Colon (tissue), 2 donors: Measurements from ENCODE around the gene SLC9A3.

Source experiments
- FAIRE-seq: peaks from 2 replicates; lab custom pipeline; 2012; peaks lifted over from hg19 to GRCh38; lab: Jason Lieb, UNC
- donor health status: control.
- donor health status: control.

SLC9A3 gene

GRCh38 chr5:504326-505154, 19.7 kb downstream of the SLC9A3 start:
- no peak for FAIRE-seq

- no peak for FAIRE-seq
These were observed 21.7 kb downstream of the SLC9A3 start for GRCh38 chr5:502325-503079.

GRCh38 chr5:501831-502184, 22.4 kb downstream of the SLC9A3 start:
- no peak for FAIRE-seq

GRCh38 chr5:501105-501830, 23.0 kb downstream of the SLC9A3 start:
- FAIRE-seq = no peak

GRCh38 chr5:500491-500890, 23.8 kb downstream of the SLC9A3 start:
- no peak for FAIRE-seq

GRCh38 chr5:499233-500209, 24.7 kb downstream of the SLC9A3 start:
- no peak for FAIRE-seq

- no peak for FAIRE-seq
These were observed 26.3 kb downstream of the SLC9A3 start for GRCh38 chr5:497871-498509.

- no peak for FAIRE-seq
These were observed 27.1 kb downstream of the SLC9A3 start for GRCh38 chr5:497090-497700.

GRCh38 chr5:496028-496427, 28.2 kb downstream of the SLC9A3 start:
- no peak for FAIRE-seq

GRCh38 chr5:494667-495255, 29.5 kb downstream of the SLC9A3 start:
- FAIRE-seq = no peak

GRCh38 chr5:493758-494157, 30.5 kb downstream of the SLC9A3 start:
- no peak for FAIRE-seq

- FAIRE-seq = no peak
These were observed 31.0 kb downstream of the SLC9A3 start for GRCh38 chr5:493119-493701.

GRCh38 chr5:492314-492893, 31.8 kb downstream of the SLC9A3 start:
- FAIRE-seq = no peak

- no peak for FAIRE-seq
These were observed 32.4 kb downstream of the SLC9A3 start for GRCh38 chr5:491856-492155.

- FAIRE-seq = no peak
These were observed 33.0 kb downstream of the SLC9A3 start for GRCh38 chr5:491119-491855.

- no peak for FAIRE-seq
These were observed 33.8 kb downstream of the SLC9A3 start for GRCh38 chr5:490116-491106.

GRCh38 chr5:489689-490080, 34.6 kb downstream of the SLC9A3 start:
- FAIRE-seq = no peak
